HCT116 (cell line): ENCODE measurements around the gene CRY1. TPM values are rescaled to one million over a fixed set of nuclear protein-coding genes. Genes with fewer than 3 reads are reported as not detected.

ENCODE experiments used
- ATAC-seq: fragments of 200-7000 bp; cut with Tn5 transposase; 2 replicates; pipeline ENCODE4 v1.9.1; 2020; ENCODE audit warnings: mild to moderate bottlenecking, moderate library complexity
- BruUV-seq: library from RNA; stranded (reverse); fragments of 400-500 nt; replicated peaks from 2 replicates; lab custom pipeline; 2021; lab: Mats Ljungman, UMichigan
- CTCF ChIA-PET: fragments of 300-600 bp; sonication (Branson Sonifier 250); formaldehyde crosslinking; loops from one replicate; lab custom pipeline; 2021; ENCODE audit warnings: antibody characterized with exemption; lab: Charles Lee
- POLR2A ChIA-PET: fragments of 300-600, 350-600 bp; sonication (Branson Sonifier 250); formaldehyde crosslinking; loops from one replicate; lab custom pipeline; 2021; ENCODE audit warnings: antibody characterized with exemption; lab: Charles Lee
- RAD21 ChIA-PET, 2 experiments: fragments of 300-600 bp; sonication (Branson Sonifier 250); formaldehyde crosslinking; loops; one replicate each; lab custom pipeline; 2023; ENCODE audit warnings: low total read pairs in 2 of 2; ENCODE audit not compliant: uncharacterized antibody in 2 of 2, unreplicated experiment in 2 of 2, low non-redundant PET in 1 of 2; lab: Charles Lee
- DNase-seq: peaks from one replicate; pipeline ENCODE4 v3.0.0-alpha.2; 2010; ENCODE audit warnings: low read depth, low spot score
- H2AFZ ChIP-seq: fragments of 200-600 bp; shearing (Covaris generic), sonication (generic); 2 replicates; pipeline ENCODE4 v1.6.1; 2017; ENCODE audit warnings: low read depth, mixed run types, mixed read lengths, antibody characterized with exemption, low read length; ENCODE audit not compliant: poor library complexity, severe bottlenecking
- H3K27ac ChIP-seq: 2 replicates; pipeline ENCODE4 v1.5.1; 2012; ENCODE audit warnings: low read depth, low read length
- H3K27me3 ChIP-seq: fragments of 200-600 bp; sonication (generic); 2 replicates; pipeline ENCODE4 v1.6.1; 2016; ENCODE audit warnings: mixed run types, low read length, mixed read lengths; ENCODE audit not compliant: insufficient read depth
- H3K36me3 ChIP-seq, 2 experiments: fragments of 200-500 bp in 1 of 2; fragments of 200-600 bp in 1 of 2; sonication (Bioruptor generic) in 1 of 2; sonication (generic) in 1 of 2; 2 replicates each; pipeline versions ENCODE4 v1.5.1 to v1.6.1; 2014 to 2016; ENCODE audit warnings: low read length in 2 of 2, inconsistent platforms in 1 of 2, mixed read lengths in 1 of 2, mixed run types in 1 of 2; ENCODE audit not compliant: insufficient read depth in 2 of 2, control insufficient read depth in 1 of 2
- H3K4me1 ChIP-seq, 2 experiments: fragments of 200-600 bp in 1 of 2; sonication (generic) in 1 of 2; 2 replicates each; pipeline versions ENCODE4 v1.5.1 to v1.6.1; 2012 to 2017; ENCODE audit warnings: low read length in 2 of 2, inconsistent platforms in 1 of 2, mild to moderate bottlenecking in 1 of 2, mixed read lengths in 1 of 2, mixed run types in 1 of 2, moderate library complexity in 1 of 2; ENCODE audit not compliant: insufficient read depth in 2 of 2, control insufficient read depth in 1 of 2
- H3K4me2 ChIP-seq: fragments of 200-600 bp; sonication (generic); 2 replicates; pipeline ENCODE4 v1.6.1; 2017; ENCODE audit warnings: mixed run types, low read length, mixed read lengths
- H3K4me3 ChIP-seq, 2 experiments: fragments of 200-600 bp in 1 of 2; sonication (generic) in 1 of 2; replicated peaks in 1 of 2; 2 replicates each; pipeline ENCODE4 v1.5.1; 2011 to 2016; ENCODE audit warnings: low read length in 2 of 2, control low read depth in 1 of 2, low read depth in 1 of 2, mild to moderate bottlenecking in 1 of 2, mixed read lengths in 1 of 2, mixed run types in 1 of 2
- H3K79me2 ChIP-seq: fragments of 200-600 bp; sonication (generic); 2 replicates; pipeline ENCODE4 v1.6.1; 2017; ENCODE audit warnings: mild to moderate bottlenecking, mixed run types, low read length, moderate library complexity, mixed read lengths; ENCODE audit not compliant: insufficient read depth
- H3K9ac ChIP-seq: fragments of 200-600 bp; sonication (generic); 2 replicates; pipeline ENCODE4 v1.6.1; 2016; ENCODE audit warnings: low read length, mixed read lengths
- H3K9me2 ChIP-seq: fragments of 200-600 bp; sonication (generic), shearing (Covaris generic); 2 replicates; pipeline ENCODE4 v1.6.1; 2017; ENCODE audit warnings: mixed run types, mild to moderate bottlenecking, moderate library complexity; ENCODE audit not compliant: insufficient read depth
- H3K9me3 ChIP-seq, 2 experiments: fragments of 200-500 bp in 1 of 2; fragments of 200-600 bp in 1 of 2; sonication (Bioruptor generic) in 1 of 2; sonication (generic) in 1 of 2; 2 replicates each; pipeline ENCODE4 v1.6.1; 2014 to 2017; ENCODE audit warnings: low read length in 2 of 2, mixed read lengths in 2 of 2, inconsistent platforms in 1 of 2, low read depth in 1 of 2, mild to moderate bottlenecking in 1 of 2, mixed run types in 1 of 2, moderate library complexity in 1 of 2; ENCODE audit not compliant: control insufficient read depth in 1 of 2, insufficient read depth in 1 of 2
- H4K20me1 ChIP-seq: fragments of 200-600 bp; sonication (generic), shearing (Covaris generic); 2 replicates; pipeline ENCODE4 v1.6.1; 2017; ENCODE audit warnings: mixed run types, mild to moderate bottlenecking, moderate library complexity; ENCODE audit not compliant: insufficient read depth
- CBX3 ChIP-seq: IDR thresholded peaks from 2 replicates; pipeline ENCODE4 v1.6.1; 2012; ENCODE audit warnings: low read depth
- CEBPB ChIP-seq: IDR thresholded peaks from 2 replicates; pipeline ENCODE4 v1.6.1; 2012; ENCODE audit warnings: low read depth
- ELF1 ChIP-seq: IDR thresholded peaks from 2 replicates; pipeline ENCODE4 v1.6.1; 2012; ENCODE audit warnings: low read depth, borderline replicate concordance
- FOSL1 ChIP-seq: IDR thresholded peaks from 2 replicates; pipeline ENCODE4 v1.6.1; 2012; ENCODE audit warnings: low read depth
- JUND ChIP-seq: IDR thresholded peaks from 2 replicates; pipeline ENCODE4 v1.6.1; 2012
- POLR2AphosphoS5 ChIP-seq: IDR thresholded peaks from 2 replicates; pipeline ENCODE4 v1.6.1; 2011; ENCODE audit warnings: mild to moderate bottlenecking, low read depth, low read length, moderate library complexity
- RAD21 ChIP-seq: IDR thresholded peaks from 2 replicates; pipeline ENCODE4 v1.6.1; 2012; ENCODE audit warnings: low read depth, mild to moderate bottlenecking
- SIN3A ChIP-seq: IDR thresholded peaks from 2 replicates; pipeline ENCODE4 v1.6.1; 2012; ENCODE audit warnings: low read depth
- SP1 ChIP-seq: IDR thresholded peaks from 2 replicates; pipeline ENCODE4 v1.6.1; 2012; ENCODE audit warnings: low read depth
- SRF ChIP-seq: IDR thresholded peaks from 2 replicates; pipeline ENCODE4 v1.6.1; 2012; ENCODE audit warnings: low read depth
- ZFX ChIP-seq: fragments of 450-650 bp; IDR thresholded peaks from 2 replicates; pipeline ENCODE4 v1.6.1; 2017
- intact Hi-C: fragments of 100-400 bp; cut with micrococcal nuclease; formaldehyde crosslinking; loops from 2 replicates; pipeline ENCODE4 v1.10.0; 2022
- total RNA-seq: library from RNA; stranded (reverse); gene quantifications from one replicate; pipeline ENCODE4 v1.2.1, GENCODE V29; 2021; ENCODE audit not compliant: unreplicated experiment

The CRY1 gene
- total RNA-seq, 1 experiment from 2014 or later, result 16.3 TPM

- Histone ChIP-seq H4K20me1 (no peaks in the 10 kb centered on the region), H3K27me3 (no peaks in the 10 kb centered on the region), H3K4me1 (peaks cover 29 to 35% of the 10 kb centered on the region in 2 experiments; a peak in 3 of 4 replicates), H3K9me3 (peaks cover 0 to 5% of the 10 kb centered on the region in 2 experiments; a peak in 2 of 4 replicates), H3K9ac (0 out of 2 replicates have a peak overlapping the region, but pooled peaks have one; percentile 24), H3K4me2 (peak overlapping the region; percentile 92), H3K36me3 (no peaks in the 10 kb centered on the region), H2AFZ (peak overlapping the region; percentile 66), H3K79me2 (peaks cover 17% of the 10 kb centered on the region), H3K27ac (peak overlapping the region; percentile 26; the same call in 1 of the 2 replicates), H3K4me3 (peak overlapping the region in 1 of 2 experiments; percentile 13; a peak in 1 of 4 replicates), H3K9me2 (no peaks in the 10 kb centered on the region)
- ChIA-PET CTCF (no interaction called here), POLR2A (interaction anchor here (0.6 kb wide), 1 partner anchor 271 kb away, joined by 5 read pairs; no protein-coding TSS in a partner anchor), RAD21 (no interaction called here)
- BruUV-seq, result no TSS peak
- intact Hi-C loops, result no loop called here
- DNase-seq, result no peak
- peak; percentile 9; the same call in 1 of the 2 replicates for ATAC-seq
- TF ChIP-seq ELF1 (no peak), FOSL1 (peak; percentile 49; the same call in 1 of the 2 replicates), JUND (peak; percentile 55), SP1 (peak; percentile 24; the same call in 1 of the 2 replicates), SIN3A (0 out of 2 replicates have a peak, but pooled peaks have one; percentile 15), RAD21 (no peak), ZFX (no peak), CEBPB (no peak), SRF (no peak), CBX3 (0 out of 2 replicates have a peak, but pooled peaks have one; percentile 14), POLR2AphosphoS5 (no peak)
Observed at GRCh38 chr12:106953352-106954250, 139.7 kb downstream of the CRY1 start.
